IgD-negative memory B cell (primary cell): ENCODE measurements around the gene PBX3. TPM values are rescaled to one million over a fixed set of nuclear protein-coding genes. Genes with fewer than 3 reads are reported as not detected.

Source experiments
- H3K27ac Mint-ChIP-seq, 3 donors: one replicate each; pipeline ENCODE4 v1.8.0; 2020 to 2022; ENCODE audit warnings: mild to moderate bottlenecking in 3 of 3, mixed read lengths in 3 of 3, moderate library complexity in 1 of 3
- H3K27me3 Mint-ChIP-seq: one replicate; pipeline ENCODE4 v1.8.0; 2021; ENCODE audit warnings: mixed read lengths
- H3K36me3 Mint-ChIP-seq: one replicate; pipeline ENCODE4 v1.8.0; 2020; ENCODE audit warnings: mild to moderate bottlenecking, mixed read lengths
- H3K4me1 Mint-ChIP-seq, 3 donors: one replicate each; pipeline ENCODE4 v1.8.0; 2020 to 2022; ENCODE audit warnings: mixed read lengths in 3 of 3, mild to moderate bottlenecking in 1 of 3
- H3K4me3 Mint-ChIP-seq, 4 donors: one replicate each; pipeline ENCODE4 v1.8.0; 2020 to 2022; ENCODE audit warnings: mild to moderate bottlenecking in 4 of 4, mixed read lengths in 4 of 4, moderate library complexity in 3 of 4
- H3K9me3 Mint-ChIP-seq, 3 donors: one replicate each; pipeline ENCODE4 v1.8.0; 2020 to 2021; ENCODE audit warnings: mixed read lengths in 3 of 3, mild to moderate bottlenecking in 1 of 3
- polyA plus RNA-seq: library from polyadenylated mRNA; unstranded; fragments of 300-500 nt; fragmentation: Illumina TruSeq; gene quantifications from one replicate; pipeline ENCODE4 v1.2.3, GENCODE V29; 2021

PBX3 gene
- polyA plus RNA-seq, 1 donor from 2014 or later: 7.2 TPM

DNA sequence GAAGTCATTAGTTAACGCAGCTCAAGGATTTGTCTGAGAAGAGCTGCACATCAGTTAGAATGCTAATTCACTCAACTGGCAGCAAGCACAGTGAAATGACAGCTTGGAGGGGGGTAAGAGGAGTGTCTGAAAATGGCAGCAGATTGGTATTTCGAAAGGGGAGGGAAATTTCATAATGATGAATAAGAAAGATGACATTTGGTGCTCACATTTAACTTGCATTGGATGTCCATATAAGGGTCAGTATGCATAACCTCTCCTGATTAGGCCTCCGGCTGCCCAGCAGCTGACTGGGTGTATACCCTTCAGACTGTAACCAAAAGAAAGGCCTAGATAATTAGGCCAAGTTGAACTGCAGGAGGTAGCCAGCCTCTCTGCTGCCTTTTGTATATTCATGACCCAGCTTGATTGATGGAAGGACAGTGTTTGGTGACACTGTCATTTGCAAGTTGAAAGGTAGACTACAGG is 131.0 kb downstream of the PBX3 start:
- no peaks in the 10 kb centered on the region for H3K9me3 Mint-ChIP-seq
- no peak overlapping the region for H3K4me3 Mint-ChIP-seq
- H3K36me3 Mint-ChIP-seq: no peaks in the 10 kb centered on the region
- H3K27me3 Mint-ChIP-seq: no peaks in the 10 kb centered on the region
- H3K4me1 Mint-ChIP-seq: no peaks in the 10 kb centered on the region
- H3K27ac Mint-ChIP-seq: no peak overlapping the region

DNA sequence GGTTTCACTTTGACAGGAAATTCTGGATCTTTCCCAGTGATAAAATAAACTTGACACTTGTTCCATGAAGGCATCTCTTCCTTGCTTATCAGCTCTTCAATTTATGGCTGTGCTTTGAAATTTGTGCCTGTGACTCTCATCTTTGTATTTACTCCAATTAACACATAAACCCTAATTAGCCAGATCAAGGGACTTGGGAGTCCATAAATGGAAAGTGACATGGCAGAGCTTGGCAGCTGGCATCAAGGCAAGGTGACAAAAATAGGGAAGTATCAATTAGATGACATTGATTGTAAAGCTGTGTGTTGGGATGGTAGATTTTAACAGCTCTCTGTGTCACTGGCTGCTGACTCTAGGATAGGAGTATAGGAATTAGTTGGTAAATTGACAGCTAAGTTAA is 133.9 kb downstream of the PBX3 start:
- Mint-ChIP-seq H3K36me3 (no peaks in the 10 kb centered on the region), H3K27me3 (no peaks in the 10 kb centered on the region), H3K4me1 (no peaks in the 10 kb centered on the region), H3K4me3 (no peak overlapping the region), H3K27ac (peak overlapping the region in 1 of 3 donors; percentile 69), H3K9me3 (no peaks in the 10 kb centered on the region)

- Mint-ChIP-seq H3K27me3 (no peaks in the 10 kb centered on the region), H3K4me1 (no peaks in the 10 kb centered on the region), H3K36me3 (no peaks in the 10 kb centered on the region), H3K27ac (no peak overlapping the region), H3K4me3 (no peak overlapping the region), H3K9me3 (no peaks in the 10 kb centered on the region)
These were observed 136.5 kb downstream of the PBX3 start for GRCh38 chr9:125883565-125884217.

GRCh38 chr9:125884218-125884595 is 137.0 kb downstream of the PBX3 start:
- Mint-ChIP-seq H3K4me3 (no peak overlapping the region), H3K27me3 (peaks cover 1% of the 10 kb centered on the region), H3K4me1 (peaks cover under 1 to 2% (median 1%) of the 10 kb centered on the region in 3 donors), H3K9me3 (no peaks in the 10 kb centered on the region), H3K36me3 (no peaks in the 10 kb centered on the region), H3K27ac (no peak overlapping the region)

DNA sequence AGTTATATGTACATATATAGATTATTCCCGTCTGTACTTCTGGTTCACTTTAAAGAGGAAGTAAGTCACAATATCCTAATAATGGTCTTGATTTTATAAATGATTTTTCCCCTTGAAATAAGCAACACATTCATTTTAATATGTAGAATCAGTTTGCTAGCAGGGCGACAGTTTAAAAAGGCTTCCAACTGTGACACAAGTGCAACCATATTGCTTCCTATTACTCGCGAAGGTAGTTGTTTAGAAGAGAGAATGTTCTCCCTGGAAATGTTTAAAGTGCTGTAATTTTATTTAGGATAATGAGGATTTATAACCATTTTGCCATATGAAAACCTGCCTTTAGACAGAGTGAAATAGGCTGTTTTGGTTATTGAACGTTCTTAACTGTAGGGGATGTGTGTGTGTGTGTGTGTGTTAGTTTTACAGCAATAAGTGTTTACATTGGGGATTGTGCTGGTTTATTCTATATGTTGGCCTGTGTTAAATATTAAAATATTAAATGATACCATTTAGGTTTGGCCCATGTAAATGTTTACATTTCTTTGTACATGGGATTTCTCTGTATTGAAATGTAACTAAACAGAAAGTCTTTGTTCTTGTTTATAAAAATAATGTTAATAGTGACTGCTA is 138.3 kb downstream of the PBX3 start:
- Mint-ChIP-seq H3K9me3 (no peaks in the 10 kb centered on the region), H3K4me3 (no peak overlapping the region), H3K27ac (no peak overlapping the region), H3K4me1 (peaks cover 5 to 7% (median 5%) of the 10 kb centered on the region in 3 donors), H3K27me3 (peaks cover 6% of the 10 kb centered on the region), H3K36me3 (no peaks in the 10 kb centered on the region)

GRCh38 chr9:125886365-125886764 is 139.2 kb downstream of the PBX3 start:
- Mint-ChIP-seq H3K4me3 (no peak overlapping the region), H3K36me3 (no peaks in the 10 kb centered on the region), H3K27me3 (peaks cover 6% of the 10 kb centered on the region), H3K27ac (no peak overlapping the region), H3K4me1 (peaks cover 5 to 7% (median 5%) of the 10 kb centered on the region in 3 donors), H3K9me3 (no peaks in the 10 kb centered on the region)

- Mint-ChIP-seq H3K27ac (no peak overlapping the region), H3K9me3 (no peaks in the 10 kb centered on the region), H3K4me3 (no peak overlapping the region), H3K36me3 (no peaks in the 10 kb centered on the region), H3K4me1 (peaks cover 5 to 7% (median 5%) of the 10 kb centered on the region in 3 donors), H3K27me3 (peaks cover 6% of the 10 kb centered on the region)
These were observed 140.0 kb downstream of the PBX3 start for GRCh38 chr9:125887172-125887571.

DNA sequence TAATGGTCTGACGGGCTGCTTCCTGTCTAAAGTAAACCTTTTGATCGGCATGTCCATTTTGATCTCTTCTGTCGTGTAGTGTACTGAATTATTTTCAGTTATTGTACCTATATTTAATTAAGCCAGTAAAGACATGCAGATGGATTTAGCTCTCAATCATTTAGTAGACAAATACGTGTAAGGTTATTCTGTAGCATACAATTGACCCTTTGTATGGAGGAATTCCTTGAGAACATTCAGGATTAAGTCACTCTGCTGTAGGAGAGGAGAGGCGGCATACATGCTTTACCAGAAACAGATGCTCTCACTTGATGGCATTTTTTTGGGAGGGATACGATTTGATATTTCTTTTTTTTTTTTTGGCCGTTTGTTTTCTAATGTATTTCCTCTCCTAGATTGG is 141.0 kb downstream of the PBX3 start:
- Mint-ChIP-seq H3K9me3 (no peaks in the 10 kb centered on the region), H3K4me3 (peak overlapping the region in 1 of 4 donors; percentile 3), H3K27me3 (peaks cover 6% of the 10 kb centered on the region), H3K36me3 (no peaks in the 10 kb centered on the region), H3K4me1 (peaks cover 5 to 7% (median 5%) of the 10 kb centered on the region in 3 donors), H3K27ac (no peak overlapping the region)

GRCh38 chr9:125889112-125889475 is 141.9 kb downstream of the PBX3 start:
- Mint-ChIP-seq H3K27ac (peak overlapping the region in 1 of 3 donors; percentile 66), H3K9me3 (no peaks in the 10 kb centered on the region), H3K27me3 (peaks cover 6% of the 10 kb centered on the region), H3K4me3 (peak overlapping the region; percentile 80 to 95 (median 88)), H3K36me3 (no peaks in the 10 kb centered on the region), H3K4me1 (peaks cover 5 to 7% (median 5%) of the 10 kb centered on the region in 3 donors)

DNA sequence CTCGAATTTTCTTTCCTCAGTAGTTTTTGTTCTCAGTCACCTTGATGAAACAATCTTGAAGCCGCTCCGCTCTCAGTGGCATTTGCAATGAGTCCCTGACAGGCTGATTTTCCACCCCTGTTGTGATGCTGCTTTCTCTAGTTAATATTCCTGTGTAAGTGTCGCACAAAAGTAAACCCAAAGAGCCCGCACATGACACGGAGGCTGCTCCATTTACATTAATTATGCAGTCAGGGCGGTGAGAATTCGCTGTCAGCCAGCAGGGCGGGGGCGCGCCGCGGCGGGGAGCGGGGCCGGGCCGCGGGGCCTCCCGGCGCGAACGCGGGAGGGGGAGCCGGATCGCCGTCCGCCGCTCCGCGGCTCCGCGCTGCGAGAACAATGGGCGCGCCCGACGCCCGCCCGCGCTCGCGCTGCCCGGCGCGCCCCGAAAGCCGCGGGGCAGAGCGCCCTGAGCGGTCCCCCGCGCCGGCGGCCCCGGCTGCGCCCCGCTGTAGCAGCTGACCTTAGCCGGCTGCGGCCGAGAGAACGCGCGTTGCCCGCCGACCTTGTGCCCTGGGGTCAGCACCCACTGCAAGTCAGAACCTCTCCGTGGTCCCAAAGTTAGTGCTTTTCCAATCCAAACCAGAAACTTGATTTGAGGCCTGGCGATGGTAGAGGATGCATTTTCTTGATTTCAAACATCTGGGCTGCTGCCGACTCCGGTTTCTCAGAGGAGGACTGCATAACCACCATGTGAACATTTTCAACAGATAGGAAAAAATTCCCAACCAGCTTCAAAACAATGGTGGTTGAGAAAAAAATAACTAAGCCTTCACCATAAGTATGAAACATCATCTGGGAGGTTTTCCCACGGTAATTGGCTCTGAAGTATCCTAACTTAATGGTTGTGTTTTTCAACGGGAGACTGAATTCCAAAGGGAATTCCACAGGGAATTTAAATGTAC is 142.6 kb downstream of the PBX3 start:
- Mint-ChIP-seq H3K4me1 (peaks cover 5 to 7% (median 5%) of the 10 kb centered on the region in 3 donors), H3K27me3 (peaks cover 6% of the 10 kb centered on the region), H3K27ac (peak overlapping the region in 1 of 3 donors; percentile 66), H3K4me3 (peak overlapping the region; percentile 80 to 95 (median 88)), H3K36me3 (no peaks in the 10 kb centered on the region), H3K9me3 (no peaks in the 10 kb centered on the region)

DNA sequence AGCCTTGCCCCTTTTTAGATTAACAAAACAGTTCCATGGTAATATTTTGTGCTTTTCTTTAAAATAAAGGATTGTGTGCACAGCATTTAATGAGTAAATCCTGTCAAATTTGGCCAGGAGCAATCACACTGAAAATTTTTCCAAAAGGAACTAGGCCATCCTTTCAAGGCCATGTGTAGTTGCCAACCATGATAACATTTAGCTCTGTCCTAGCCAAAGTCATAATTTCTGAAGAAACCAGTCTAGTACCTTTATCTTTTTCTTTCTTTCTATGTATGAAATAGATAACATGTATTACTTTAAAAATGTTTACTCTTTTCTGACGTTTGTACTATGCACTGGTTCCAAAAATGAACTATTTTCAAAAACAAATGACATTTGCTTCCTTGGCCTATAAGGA is 143.7 kb downstream of the PBX3 start:
- Mint-ChIP-seq H3K27me3 (peaks cover 6% of the 10 kb centered on the region), H3K9me3 (no peaks in the 10 kb centered on the region), H3K36me3 (no peaks in the 10 kb centered on the region), H3K4me1 (peaks cover 5 to 7% (median 5%) of the 10 kb centered on the region in 3 donors), H3K4me3 (peak overlapping the region in 1 of 4 donors; percentile 22), H3K27ac (no peak overlapping the region)

DNA sequence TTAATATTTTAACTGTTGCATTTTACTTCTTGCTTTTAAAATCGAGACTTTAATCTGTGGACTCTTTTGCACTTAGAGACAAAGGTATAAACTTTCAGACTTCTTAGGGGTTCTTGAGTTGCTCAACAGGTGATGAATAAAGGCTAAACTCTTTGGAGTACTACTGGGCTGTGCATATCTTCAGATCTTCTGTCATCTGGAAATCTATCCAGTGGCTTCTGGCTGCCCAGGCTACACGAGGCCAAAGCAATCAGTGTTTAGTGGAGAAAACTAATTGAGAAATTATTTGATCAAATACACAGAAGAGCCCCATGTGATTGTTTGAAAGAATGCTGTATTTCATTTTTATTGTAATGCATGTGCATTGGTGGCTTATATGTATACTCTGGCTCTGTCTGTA is 146.1 kb downstream of the PBX3 start:
- H3K36me3 Mint-ChIP-seq: no peaks in the 10 kb centered on the region
- no peak overlapping the region for H3K4me3 Mint-ChIP-seq
- H3K9me3 Mint-ChIP-seq: no peaks in the 10 kb centered on the region
- H3K27ac Mint-ChIP-seq: no peak overlapping the region
- peaks cover 5 to 7% (median 5%) of the 10 kb centered on the region in 3 donors for H3K4me1 Mint-ChIP-seq
- peaks cover 6% of the 10 kb centered on the region for H3K27me3 Mint-ChIP-seq

- H3K4me3 Mint-ChIP-seq: no peak overlapping the region
- peaks cover under 1 to 2% (median 1%) of the 10 kb centered on the region in 3 donors for H3K4me1 Mint-ChIP-seq
- H3K27ac Mint-ChIP-seq: no peak overlapping the region
- H3K36me3 Mint-ChIP-seq: no peaks in the 10 kb centered on the region
- no peaks in the 10 kb centered on the region for H3K9me3 Mint-ChIP-seq
- H3K27me3 Mint-ChIP-seq: peaks cover 2% of the 10 kb centered on the region
These were observed 147.4 kb downstream of the PBX3 start for GRCh38 chr9:125894566-125894965.

- H3K4me3 Mint-ChIP-seq: no peak overlapping the region
- H3K4me1 Mint-ChIP-seq: no peaks in the 10 kb centered on the region
- H3K36me3 Mint-ChIP-seq: no peaks in the 10 kb centered on the region
- H3K27me3 Mint-ChIP-seq: no peaks in the 10 kb centered on the region
- H3K27ac Mint-ChIP-seq: no peak overlapping the region
- no peaks in the 10 kb centered on the region for H3K9me3 Mint-ChIP-seq
These were observed 149.2 kb downstream of the PBX3 start for GRCh38 chr9:125896404-125896803.

DNA sequence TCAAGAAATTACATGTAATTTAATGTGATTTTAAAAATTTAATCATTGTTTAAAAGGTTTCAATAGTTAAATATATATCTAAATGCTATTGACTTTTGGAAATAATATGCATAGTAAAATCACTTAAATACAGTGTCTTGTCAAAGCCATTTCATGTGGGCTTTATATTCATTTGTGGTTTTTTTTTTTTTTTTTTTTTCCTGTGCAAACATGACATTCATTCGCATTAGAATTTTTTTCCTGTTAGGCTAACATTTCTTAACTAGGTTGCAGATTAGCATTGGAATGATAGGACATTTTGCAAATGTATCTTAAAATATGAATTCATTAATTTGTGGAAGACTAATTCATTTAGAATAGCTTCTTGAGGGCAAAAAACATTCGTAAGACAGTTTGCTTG is 149.8 kb downstream of the PBX3 start:
- no peaks in the 10 kb centered on the region for H3K36me3 Mint-ChIP-seq
- H3K4me1 Mint-ChIP-seq: no peaks in the 10 kb centered on the region
- no peaks in the 10 kb centered on the region for H3K9me3 Mint-ChIP-seq
- no peak overlapping the region for H3K4me3 Mint-ChIP-seq
- H3K27me3 Mint-ChIP-seq: no peaks in the 10 kb centered on the region
- H3K27ac Mint-ChIP-seq: no peak overlapping the region
